Spleen (tissue), 11 donors: ENCODE results near the gene MED13L. TPM values are rescaled to one million over a fixed set of nuclear protein-coding genes. Genes with fewer than 3 reads are reported as not detected.

ENCODE experiments used
- DNase-seq: peaks from one replicate; pipeline ENCODE4 v3.0.0-alpha.2; 2020
- H3K27ac ChIP-seq, 8 donors: fragments of 200-600 bp; sonication (generic) in 7 of 8; 1 replicate in 4 of 8; 2 replicates in 4 of 8; pipeline versions ENCODE4 v1.5.0 to v1.8.0; 2016 to 2021; ENCODE audit warnings: inconsistent platforms in 4 of 8, mild to moderate bottlenecking in 4 of 8, moderate library complexity in 1 of 8
- H3K27me3 ChIP-seq, 7 donors: fragments of 200-600 bp; sonication (generic) in 6 of 7; replicated peaks in 1 of 7; 1 replicate in 4 of 7; 2 replicates in 3 of 7; pipeline versions ENCODE4 v1.5.0 to v1.8.0; 2016 to 2021; ENCODE audit warnings: inconsistent platforms in 3 of 7, mild to moderate bottlenecking in 1 of 7
- H3K36me3 ChIP-seq, 6 donors: fragments of 200-600 bp; sonication (generic) in 5 of 6; 1 replicate in 4 of 6; 2 replicates in 2 of 6; pipeline versions ENCODE4 v1.5.0 to v1.8.0; 2016 to 2021; ENCODE audit warnings: inconsistent platforms in 2 of 6
- H3K4me1 ChIP-seq, 6 donors: fragments of 200-600 bp; sonication (generic) in 5 of 6; 1 replicate in 3 of 6; 2 replicates in 3 of 6; pipeline versions ENCODE4 v1.5.0 to v1.8.0; 2016 to 2021; ENCODE audit warnings: inconsistent platforms in 3 of 6
- H3K4me3 ChIP-seq, 8 donors: fragments of 200-600 bp; sonication (generic) in 7 of 8; 1 replicate in 4 of 8; 2 replicates in 4 of 8; pipeline versions ENCODE4 v1.5.0 to v1.8.0; 2016 to 2021; ENCODE audit warnings: inconsistent platforms in 4 of 8, mild to moderate bottlenecking in 4 of 8, moderate library complexity in 2 of 8
- H3K9me3 ChIP-seq, 8 donors: fragments of 200-600 bp; sonication (generic) in 7 of 8; 1 replicate in 4 of 8; 2 replicates in 4 of 8; pipeline versions ENCODE4 v1.5.0 to v1.8.0; 2016 to 2021; ENCODE audit warnings: inconsistent platforms in 4 of 8
- CTCF ChIP-seq, 11 experiments: fragments of 200-600 bp in 7 of 11; fragments of 450-650 bp in 4 of 11; sonication (generic) in 4 of 11; IDR thresholded peaks in 8 of 11; conservative IDR thresholded peaks in 3 of 11; 1 replicate in 7 of 11; 2 replicates in 4 of 11; pipeline versions ENCODE4 v1.4.0 to v1.8.0; 2016 to 2021; ENCODE audit warnings: antibody characterized with exemption in 11 of 11, inconsistent platforms in 4 of 11, mild to moderate bottlenecking in 1 of 11
- POLR2A ChIP-seq, 3 donors: fragments of 450-650 bp; IDR thresholded peaks; one replicate each; pipeline ENCODE4 v1.5.1; 2017; ENCODE audit warnings: antibody characterized with exemption in 3 of 3, mild to moderate bottlenecking in 1 of 3
- POLR2AphosphoS5 ChIP-seq, 3 donors: sonication (generic); formaldehyde crosslinking; IDR thresholded peaks; one replicate each; pipeline ENCODE4 v1.5.1; 2017; ENCODE audit warnings: antibody characterized with exemption in 3 of 3
- WGBS, 5 donors: extraction: QIAGEN DNeasy Blood & Tissue Kit in 3 of 5; methylation state at CpG; one replicate each; pipeline versions ENCODE4 v1.1.5 to v1.1.7; 2013 to 2018; 5-methylcytosine and 5-hydroxymethylcytosine counted together
- intact Hi-C: fragments of 100-400 bp; cut with DNase I; formaldehyde crosslinking; loops from one replicate; pipeline ENCODE4 v1.15.0; 2023; ENCODE audit warnings: low total_unique reads
- polyA plus RNA-seq, 3 donors: library from polyadenylated mRNA; stranded (reverse); fragments of 200-250 nt; gene quantifications; one replicate each; pipeline ENCODE4 v1.2.1, GENCODE V29; 2013
- total RNA-seq, 7 donors: library from RNA; depleted of rRNA in 3 of 7; stranded (reverse); fragments of >200 nt in 3 of 7; fragmentation: NEBNext Ultra II Directional in 4 of 7; extraction: Animal tissue kit (Norgen Biotek cat#: 25700) in 4 of 7; gene quantifications; one replicate each; pipeline versions ENCODE4 v1.1.0 to v1.2.1, GENCODE V29; 2016 to 2021
- donor health status: healthy with polysubstance abuse.
- donor health status: DM: no; HTN: no; CAD: no; lungs with moderate emphysema.
- donor health status: DM: no; HTN: no; CAD: no.
- donor health status: Bipolar disorder and iron deficiency.
- donor health status: healthy.
- donor health status: DM: no; HTN: no; CAD: no.
- donor health status: DM: yes; HTN: yes; CAD: no.

The MED13L gene
- total and polyA plus RNA-seq, 10 donors: 13.4 to 255 (median 185) TPM

- H3K4me3 ChIP-seq: no peak overlapping the region
- TF ChIP-seq POLR2A (IDR thresholded peaks at IDR 0.05) (no peak), CTCF (IDR thresholded peaks at IDR 0.05 in 8 of 11, conservative IDR thresholded peaks at IDR 0.05 in 3 of 11) (no peak), POLR2AphosphoS5 (IDR thresholded peaks at IDR 0.05) (no peak)
- 57 to 65% (median 60%) methylated on average over 3 of the region's 3 CpGs for WGBS, 5 donors
- H3K27ac ChIP-seq: no peak overlapping the region
- DNase-seq: no peak
- H3K9me3 ChIP-seq: no peaks in the 10 kb centered on the region
- intact Hi-C loops: no loop called here
- no peaks in the 10 kb centered on the region for H3K27me3 ChIP-seq
- H3K36me3 ChIP-seq: no peaks in the 10 kb centered on the region
- H3K4me1 ChIP-seq: peaks cover 33 to 100% (median 74%) of the 10 kb centered on the region in 6 donors
Observed at GRCh38 chr12:116188581-116188980, 88.9 kb downstream of the MED13L start.

GRCh38 chr12:116187151-116187511, 90.4 kb downstream of the MED13L start:
- Histone ChIP-seq H3K27me3 (no peaks in the 10 kb centered on the region), H3K4me1 (peaks cover 41 to 100% (median 76%) of the 10 kb centered on the region in 6 donors), H3K36me3 (no peaks in the 10 kb centered on the region), H3K27ac (peak overlapping the region in 4 of 8 donors; percentile 2 to 58 (median 10)), H3K4me3 (no peak overlapping the region), H3K9me3 (no peaks in the 10 kb centered on the region)
- intact Hi-C loops: no loop called here
- TF ChIP-seq POLR2A (IDR thresholded peaks at IDR 0.05): no peak
- DNase-seq: no peak
- WGBS, 5 donors: 24 to 55% (median 41%) methylated on average over 1 of the region's 1 CpG

- Histone ChIP-seq H3K27ac (peak overlapping the region in 4 of 8 donors; percentile 2 to 60 (median 35)), H3K9me3 (no peaks in the 10 kb centered on the region), H3K4me3 (no peak overlapping the region), H3K4me1 (peaks cover 43 to 100% (median 78%) of the 10 kb centered on the region in 6 donors), H3K27me3 (no peaks in the 10 kb centered on the region), H3K36me3 (no peaks in the 10 kb centered on the region)
- no peak for DNase-seq
- TF ChIP-seq POLR2A (IDR thresholded peaks at IDR 0.05): no peak
- intact Hi-C loops: no loop called here
- 61 to 67% (median 65%) methylated on average over 3 of the region's 3 CpGs for WGBS, 5 donors
Observed at GRCh38 chr12:116186482-116187150, 90.9 kb downstream of the MED13L start.

- WGBS, 5 donors: 94 to 97% (median 96%) methylated on average over 2 of the region's 2 CpGs
- no peak for DNase-seq
- intact Hi-C loops: no loop called here
- TF ChIP-seq CTCF (IDR thresholded peaks at IDR 0.05 in 8 of 11, conservative IDR thresholded peaks at IDR 0.05 in 3 of 11) (no peak), POLR2A (IDR thresholded peaks at IDR 0.05) (no peak), POLR2AphosphoS5 (IDR thresholded peaks at IDR 0.05) (no peak)
- Histone ChIP-seq H3K4me1 (peaks cover 43 to 100% (median 82%) of the 10 kb centered on the region in 6 donors), H3K27ac (peak overlapping the region in 2 of 8 donors; percentile 58 to 60), H3K36me3 (no peaks in the 10 kb centered on the region), H3K9me3 (no peaks in the 10 kb centered on the region), H3K4me3 (no peak overlapping the region), H3K27me3 (no peaks in the 10 kb centered on the region)
Observed at GRCh38 chr12:116184763-116185162, 92.7 kb downstream of the MED13L start.

- Histone ChIP-seq H3K9me3 (no peaks in the 10 kb centered on the region), H3K27ac (no peak overlapping the region), H3K4me3 (no peak overlapping the region), H3K27me3 (no peaks in the 10 kb centered on the region), H3K36me3 (no peaks in the 10 kb centered on the region), H3K4me1 (peaks cover 41 to 100% (median 80%) of the 10 kb centered on the region in 6 donors)
- TF ChIP-seq POLR2AphosphoS5 (IDR thresholded peaks at IDR 0.05) (no peak), POLR2A (IDR thresholded peaks at IDR 0.05) (no peak), CTCF (IDR thresholded peaks at IDR 0.05 in 8 of 11, conservative IDR thresholded peaks at IDR 0.05 in 3 of 11) (no peak)
- intact Hi-C loops: no loop called here
- DNase-seq: no peak
Observed at GRCh38 chr12:116183741-116184141, 93.8 kb downstream of the MED13L start.
